H1 (cell line): Measurements from ENCODE around the gene CXCL9. TPM values are rescaled to one million over a fixed set of nuclear protein-coding genes. Genes with fewer than 3 reads are reported as not detected.

Experiments
- CTCF ChIA-PET: fragments of 300-600 bp; sonication (Branson Sonifier 250); formaldehyde crosslinking; loops from one replicate; lab custom pipeline; 2021; ENCODE audit not compliant: partially characterized antibody; lab: Charles Lee
- POLR2A ChIA-PET: fragments of 300-600 bp; sonication (Branson Sonifier 250); formaldehyde crosslinking; loops from one replicate; lab custom pipeline; 2021; ENCODE audit warnings: inconsistent platforms; ENCODE audit not compliant: partially characterized antibody; lab: Charles Lee
- DNase-seq, 2 experiments: peaks; one replicate each; pipeline versions ENCODE4 v3.0.0 to v3.0.0-alpha.2; 2010 to 2022; ENCODE audit warnings: low spot score in 2 of 2, low read depth in 1 of 2, mixed read lengths in 1 of 2
- FAIRE-seq: peaks from 2 replicates; lab custom pipeline; 2011; peaks lifted over from hg19 to GRCh38; lab: Jason Lieb, UNC
- H2AFZ ChIP-seq: 2 replicates; pipeline ENCODE4 v1.8.1; 2012; ENCODE audit warnings: low read length, inconsistent platforms
- H2AK5ac ChIP-seq: 2 replicates; pipeline ENCODE4 v1.6.1; 2013; ENCODE audit warnings: low read depth, low read length
- H2BK120ac ChIP-seq: replicated peaks from 2 replicates; pipeline ENCODE3; 2013; ENCODE audit warnings: low read depth, low read length, inconsistent platforms
- H2BK12ac ChIP-seq: 2 replicates; pipeline ENCODE4 v1.6.1; 2013; ENCODE audit warnings: low read depth, low read length
- H2BK15ac ChIP-seq: 2 replicates; pipeline ENCODE4 v1.6.1; 2013; ENCODE audit warnings: low read length
- H2BK20ac ChIP-seq: 2 replicates; pipeline ENCODE4 v1.6.1; 2013; ENCODE audit warnings: low read length
- H2BK5ac ChIP-seq: 2 replicates; pipeline ENCODE4 v1.6.1; 2013; ENCODE audit warnings: low read depth, low read length
- H3K14ac ChIP-seq: 2 replicates; pipeline ENCODE4 v1.6.1; 2013; ENCODE audit warnings: inconsistent platforms; ENCODE audit not compliant: insufficient read length
- H3K18ac ChIP-seq: 2 replicates; pipeline ENCODE4 v1.6.1; 2013; ENCODE audit warnings: low read length; ENCODE audit errors: extremely low read depth
- H3K23ac ChIP-seq: 2 replicates; pipeline ENCODE4 v1.6.1; 2013; ENCODE audit warnings: inconsistent platforms; ENCODE audit not compliant: insufficient read length
- H3K23me2 ChIP-seq: 2 replicates; pipeline ENCODE4 v1.6.1; 2013; ENCODE audit warnings: low read depth, low read length
- H3K27ac ChIP-seq: 2 replicates; pipeline ENCODE4 v1.6.1; 2011; ENCODE audit warnings: low read depth, low read length, inconsistent platforms
- H3K27me3 ChIP-seq, 4 experiments: replicated peaks in 1 of 4; 1 replicate in 1 of 4; 2 replicates in 3 of 4; pipeline versions ENCODE4 v1.6.1 to v1.8.1; 2011 to 2013; ENCODE audit warnings: low read length in 3 of 4, mild to moderate bottlenecking in 3 of 4, inconsistent platforms in 2 of 4, mixed read lengths in 2 of 4, moderate library complexity in 1 of 4; ENCODE audit not compliant: control insufficient read depth in 3 of 4, insufficient read depth in 3 of 4; ENCODE audit errors: extremely low read depth in 1 of 4
- H3K36me3 ChIP-seq, 4 experiments: 2 replicates each; pipeline versions ENCODE4 v1.6.1 to v1.8.1; 2011 to 2013; ENCODE audit warnings: mild to moderate bottlenecking in 4 of 4, low read length in 3 of 4, moderate library complexity in 2 of 4, control low read depth in 1 of 4, inconsistent platforms in 1 of 4; ENCODE audit not compliant: insufficient read depth in 4 of 4, control insufficient read depth in 2 of 4
- H3K4ac ChIP-seq: replicated peaks from 2 replicates; pipeline ENCODE3; 2013; ENCODE audit warnings: low read length, low read depth, mixed read lengths, inconsistent platforms; ENCODE audit not compliant: insufficient read length
- H3K4me1 ChIP-seq, 4 experiments: replicated peaks in 1 of 4; 1 replicate in 1 of 4; 2 replicates in 3 of 4; pipeline versions ENCODE4 v1.6.1 to v1.8.1; 2011 to 2013; ENCODE audit warnings: low read length in 3 of 4, inconsistent platforms in 2 of 4, mixed read lengths in 1 of 4; ENCODE audit not compliant: insufficient read depth in 4 of 4, control insufficient read depth in 3 of 4
- H3K4me2 ChIP-seq, 2 experiments: 2 replicates each; pipeline versions ENCODE4 v1.6.1 to v1.8.1; 2011 to 2013; ENCODE audit warnings: low read depth in 2 of 2, low read length in 2 of 2, control low read depth in 1 of 2, inconsistent platforms in 1 of 2, mild to moderate bottlenecking in 1 of 2; ENCODE audit not compliant: insufficient read depth in 1 of 2
- H3K4me3 ChIP-seq, 4 experiments: fragments of 200-600, 300-600 bp in 1 of 4; sonication (generic), shearing (Covaris generic), sonication (Bioruptor Twin) in 1 of 4; 2 replicates each; pipeline versions ENCODE4 v1.5.1 to v1.8.1; 2011 to 2016; ENCODE audit warnings: low read length in 4 of 4, low read depth in 3 of 4, control low read depth in 2 of 4, inconsistent platforms in 2 of 4, mild to moderate bottlenecking in 2 of 4, mixed read lengths in 1 of 4, moderate library complexity in 1 of 4; ENCODE audit not compliant: insufficient read depth in 2 of 4; ENCODE audit errors: extremely low read depth in 1 of 4
- H3K56ac ChIP-seq: replicated peaks from 2 replicates; pipeline ENCODE3; 2013; ENCODE audit warnings: low read depth, mild to moderate bottlenecking, mixed read lengths, low read length, inconsistent platforms; ENCODE audit not compliant: insufficient read length
- H3K79me1 ChIP-seq: 2 replicates; pipeline ENCODE4 v1.6.1; 2013; ENCODE audit warnings: low read depth, low read length, control low read depth
- H3K79me2 ChIP-seq, 2 experiments: 2 replicates each; pipeline versions ENCODE4 v1.6.1 to v1.8.1; 2012 to 2013; ENCODE audit warnings: low read length in 2 of 2, mild to moderate bottlenecking in 2 of 2, inconsistent platforms in 1 of 2; ENCODE audit not compliant: insufficient read depth in 2 of 2, control insufficient read depth in 1 of 2
- H3K9ac ChIP-seq, 4 experiments: replicated peaks in 1 of 4; 1 replicate in 1 of 4; 2 replicates in 3 of 4; pipeline versions ENCODE4 v1.6.1 to v1.8.1; 2011 to 2013; ENCODE audit warnings: low read depth in 3 of 4, low read length in 3 of 4, control low read depth in 2 of 4, mild to moderate bottlenecking in 2 of 4, moderate library complexity in 2 of 4, inconsistent platforms in 1 of 4; ENCODE audit errors: extremely low read depth in 1 of 4
- H3K9me3 ChIP-seq, 2 experiments: 2 replicates each; pipeline versions ENCODE4 v1.6.1 to v1.8.1; 2012 to 2013; ENCODE audit warnings: mild to moderate bottlenecking in 2 of 2, moderate library complexity in 2 of 2, control low read depth in 1 of 2, inconsistent platforms in 1 of 2, low read depth in 1 of 2, low read length in 1 of 2, mixed read lengths in 1 of 2; ENCODE audit not compliant: insufficient read depth in 2 of 2
- H4K20me1 ChIP-seq, 2 experiments: replicated peaks in 1 of 2; 2 replicates each; pipeline versions ENCODE3 to v1.8.1; 2011 to 2013; ENCODE audit warnings: inconsistent platforms in 2 of 2, low read length in 2 of 2, mild to moderate bottlenecking in 1 of 2; ENCODE audit not compliant: insufficient read depth in 2 of 2, control insufficient read depth in 1 of 2
- H4K5ac ChIP-seq: 2 replicates; pipeline ENCODE4 v1.6.1; 2013; ENCODE audit warnings: low read length, low read depth, mixed read lengths, inconsistent platforms; ENCODE audit not compliant: insufficient read length
- H4K8ac ChIP-seq: 2 replicates; pipeline ENCODE4 v1.8.0; 2013; ENCODE audit warnings: mild to moderate bottlenecking, moderate library complexity, low read length, inconsistent platforms; ENCODE audit not compliant: insufficient read depth; ENCODE audit errors: extremely low read depth
- H4K91ac ChIP-seq: replicated peaks from 2 replicates; pipeline ENCODE3; 2013; ENCODE audit warnings: low read length, mixed read lengths, inconsistent platforms; ENCODE audit not compliant: insufficient read length
- CBX5 ChIP-seq: fragments of 300-800, 300-1000 bp; sonication (generic); IDR thresholded peaks from 2 replicates; pipeline ENCODE4 v1.7.1; 2016; ENCODE audit warnings: antibody characterized with exemption, low read length, low read depth
- CEBPB ChIP-seq: IDR thresholded peaks from 2 replicates; pipeline ENCODE4 v1.6.1; 2012; ENCODE audit warnings: low read depth, low read length
- CHD2 ChIP-seq: IDR thresholded peaks from 2 replicates; pipeline ENCODE4 v1.6.1; 2012; ENCODE audit warnings: low read length, improper control_type of control experiment
- CTBP2 ChIP-seq: IDR thresholded peaks from 2 replicates; pipeline ENCODE4 v1.7.0; 2011; ENCODE audit warnings: borderline replicate concordance, mild to moderate bottlenecking, moderate library complexity, mixed read lengths, low read length; ENCODE audit not compliant: insufficient read depth, insufficient read length
- EGR1 ChIP-seq: IDR thresholded peaks from 2 replicates; pipeline ENCODE4 v1.6.1; 2011; ENCODE audit warnings: low read depth, low read length, borderline replicate concordance
- GTF2F1 ChIP-seq: IDR thresholded peaks from 2 replicates; pipeline ENCODE4 v1.6.1; 2012; ENCODE audit warnings: low read depth, low read length, improper control_type of control experiment, borderline replicate concordance
- NANOG ChIP-seq: IDR thresholded peaks from 2 replicates; pipeline ENCODE4 v1.6.1; 2011; ENCODE audit warnings: low read length, low read depth, mild to moderate bottlenecking, inconsistent platforms; ENCODE audit not compliant: insufficient read depth, poor library complexity, severe bottlenecking
- POLR2A ChIP-seq, 2 experiments: IDR thresholded peaks; 1 replicate in 1 of 2; 2 replicates in 1 of 2; pipeline ENCODE4 v1.6.1; 2011; ENCODE audit warnings: low read depth in 2 of 2, low read length in 2 of 2, mild to moderate bottlenecking in 2 of 2; ENCODE audit errors: control extremely low read depth in 1 of 2
- SP1 ChIP-seq: IDR thresholded peaks from 2 replicates; pipeline ENCODE4 v1.6.1; 2011; ENCODE audit warnings: low read depth, low read length
- SP4 ChIP-seq: IDR thresholded peaks from 2 replicates; pipeline ENCODE4 v1.6.1; 2012; ENCODE audit warnings: low read length, inconsistent platforms
- TAF1 ChIP-seq: IDR thresholded peaks from 2 replicates; pipeline ENCODE4 v1.6.1; 2011; ENCODE audit warnings: mild to moderate bottlenecking, low read depth, low read length
- TCF12 ChIP-seq: IDR thresholded peaks from 2 replicates; pipeline ENCODE4 v1.6.1; 2011; ENCODE audit warnings: low read depth, mild to moderate bottlenecking, low read length
- WGBS, 2 experiments: shearing (Covaris generic) in 1 of 2; methylation state at CpG; one replicate each; pipeline versions ENCODE4 v1.1.6 to v1.1.7; 2013 to 2015; ENCODE audit warnings: low lambda C conversion rate in 2 of 2, mixed read lengths in 2 of 2, inconsistent platforms in 1 of 2, low coverage in 1 of 2, missing lambda C conversion rate in 1 of 2; ENCODE audit not compliant: insufficient replicate concordance in 2 of 2, insufficient coverage in 1 of 2, insufficient read length in 1 of 2; ENCODE audit errors: extremely low coverage in 1 of 2, missing lambda C conversion rate in 1 of 2; 5-methylcytosine and 5-hydroxymethylcytosine counted together
- polyA plus RNA-seq, 7 experiments: library from polyadenylated mRNA; depleted of rRNA in 3 of 7; stranded (reverse) in 5 of 7; unstranded in 2 of 7; fragments of >200 nt in 5 of 7; fragments of 200-250 nt in 2 of 7; gene quantifications; 1 replicate in 5 of 7; 2 replicates in 1 of 7; 4 replicates in 1 of 7; pipeline versions ENCODE4 v1.2.1 to v1.2.3, GENCODE V29; 2011 to 2013; ENCODE audit warnings: missing spikeins in 2 of 7, mixed read lengths in 2 of 7
- total RNA-seq: library from RNA; stranded (reverse); fragmentation: NEBNext Ultra II Directional; extraction: Animal tissue kit (Norgen Biotek cat#: 25700); gene quantifications from 2 replicates; pipeline ENCODE4 v1.2.1, GENCODE V29; 2021

The CXCL9 gene
- total and polyA plus RNA-seq, 2 of the 8 experiments (the other 6 are each of a cell fraction or from before 2014, with no cell fraction given) = not detected

GRCh38 chr4:75963558-75963957 lies 43.8 kb downstream of the CXCL9 start:
- no peak overlapping the region for H2BK15ac ChIP-seq
- CTCF ChIA-PET = no interaction called here
- no peak overlapping the region for H3K4ac ChIP-seq
- 48% methylated on average over 2 of the region's 2 CpGs; no CpG with 5 or more reads in 1 of the 2 experiments for WGBS, 2 experiments
- H2BK20ac ChIP-seq = no peak overlapping the region
- H4K5ac ChIP-seq = no peak overlapping the region
- H2BK120ac ChIP-seq = no peak overlapping the region
- peaks cover 3 to 4% of the 10 kb centered on the region in 2 experiments; a peak in 2 of 4 replicates for H3K9me3 ChIP-seq
- DNase-seq (no peak), FAIRE-seq (no peak)
- no peak overlapping the region for H3K27ac ChIP-seq
- H4K8ac ChIP-seq = no peak overlapping the region
- H3K56ac ChIP-seq = no peak overlapping the region
- no peak overlapping the region for H2BK5ac ChIP-seq
- peaks cover 23 to 81% (median 69%) of the 10 kb centered on the region in 4 experiments for H3K36me3 ChIP-seq
- TF ChIP-seq CBX5 = no peak
- no peak for TF ChIP-seq GTF2F1
- no peak for TF ChIP-seq SP4
- no peak for TF ChIP-seq POLR2A (IDR thresholded peaks at IDR 0.05; ENCODE audit: control extremely low read depth in 1 of 2, low read depth in 2 of 2, low read length in 2 of 2)
- TF ChIP-seq TCF12 = no peak
- TF ChIP-seq CHD2 = no peak
- TF ChIP-seq NANOG = no peak
- no peak for TF ChIP-seq CTBP2
- TF ChIP-seq SP1 = no peak
- no peak for TF ChIP-seq CEBPB
- no peak for TF ChIP-seq EGR1
- TF ChIP-seq TAF1 = no peak
- no peaks in the 10 kb centered on the region; the same call in 1 of the 2 replicates for H3K23me2 ChIP-seq
- no peak overlapping the region for H3K4me3 ChIP-seq
- H3K14ac ChIP-seq = no peak overlapping the region
- no peak overlapping the region for H3K9ac ChIP-seq
- no peak overlapping the region for H3K23ac ChIP-seq
- no peak overlapping the region for H2BK12ac ChIP-seq
- H4K91ac ChIP-seq = no peak overlapping the region
- H3K27me3 ChIP-seq = no peaks in the 10 kb centered on the region
- H3K79me1 ChIP-seq = no peaks in the 10 kb centered on the region
- no peaks in the 10 kb centered on the region for H4K20me1 ChIP-seq
- no peak overlapping the region for H3K18ac ChIP-seq
- no peak overlapping the region for H3K4me2 ChIP-seq
- POLR2A ChIA-PET = no interaction called here
- no peaks in the 10 kb centered on the region for H3K79me2 ChIP-seq
- no peak overlapping the region for H2AFZ ChIP-seq
- no peak overlapping the region for H2AK5ac ChIP-seq
- H3K4me1 ChIP-seq = no peaks in the 10 kb centered on the region
